HG03039 (cell line): ENCODE results near the gene PRDM11.
A peak's percentile ranks its signal among the peaks of the same experiment; 100 is the strongest.

Experiments used
- ATAC-seq: cut with Tn5 transposase; IDR thresholded peaks from one replicate; pipeline ENCODE4 v1.9.1; 2021; ENCODE audit warnings: mild to moderate bottlenecking, moderate library complexity; ENCODE audit not compliant: unreplicated experiment

PRDM11 gene

GRCh38 chr11:45141171-45141570 is 5.3 kb upstream of the PRDM11 start:
- ATAC-seq, result no peak

DNA sequence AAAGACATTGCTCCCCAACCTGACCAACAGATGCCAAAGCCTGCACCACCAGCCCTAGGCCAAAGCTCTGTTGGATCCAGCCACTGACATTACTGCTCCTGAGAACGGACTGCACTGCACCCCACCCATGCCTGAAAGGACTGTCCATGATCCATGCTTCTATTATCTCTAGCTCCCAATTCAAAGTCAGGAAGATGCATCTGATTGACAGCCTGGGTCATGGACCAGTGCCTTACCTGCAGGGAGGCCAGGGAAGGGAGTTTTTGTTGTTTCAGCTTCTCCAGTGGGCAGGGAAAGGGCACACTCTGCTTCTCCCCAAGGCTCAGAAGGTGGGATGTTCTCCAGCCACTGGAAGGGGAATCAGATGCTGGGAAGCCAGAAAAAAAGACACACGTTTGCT is 4.8 kb upstream of the PRDM11 start:
- no peak for ATAC-seq

DNA sequence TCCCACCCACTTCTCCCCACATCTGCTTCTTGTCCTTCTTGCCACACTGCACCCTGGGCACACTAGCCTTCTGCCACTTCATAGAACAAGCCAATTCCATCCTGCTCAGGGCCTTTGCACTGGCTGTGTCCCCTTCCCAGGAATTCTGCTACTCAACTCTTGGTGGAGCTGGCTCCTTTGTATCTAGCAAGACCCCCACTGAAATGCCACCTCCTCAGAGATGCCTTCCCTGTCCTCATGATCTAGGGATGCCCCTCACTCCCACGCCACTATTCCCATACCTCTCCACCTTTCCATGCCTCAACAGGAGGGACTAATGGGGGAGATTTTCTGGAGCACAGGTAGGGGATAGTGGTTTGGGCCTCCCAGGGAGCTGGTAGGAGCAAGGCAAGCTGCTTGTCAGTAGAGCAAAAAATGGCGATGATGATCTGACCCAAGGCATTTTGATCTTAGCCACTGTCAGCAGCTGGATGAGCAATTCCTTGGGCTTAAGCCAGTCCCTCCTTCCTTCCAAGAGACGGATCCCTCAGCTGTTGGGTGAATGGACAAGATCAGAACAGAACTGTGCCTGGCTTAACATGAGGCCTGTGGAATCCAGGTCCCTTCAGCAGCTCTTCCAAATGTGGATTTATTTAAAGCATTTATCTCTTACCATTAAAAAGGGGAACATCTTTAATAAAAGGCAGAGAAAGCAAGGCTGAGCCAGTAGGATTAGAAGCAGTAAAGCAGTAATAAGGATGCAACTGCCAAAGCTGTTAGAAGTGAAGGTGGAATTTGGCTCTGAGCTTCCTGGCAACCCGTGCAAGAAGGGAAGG is 4.0 kb upstream of the PRDM11 start:
- no peak for ATAC-seq

DNA sequence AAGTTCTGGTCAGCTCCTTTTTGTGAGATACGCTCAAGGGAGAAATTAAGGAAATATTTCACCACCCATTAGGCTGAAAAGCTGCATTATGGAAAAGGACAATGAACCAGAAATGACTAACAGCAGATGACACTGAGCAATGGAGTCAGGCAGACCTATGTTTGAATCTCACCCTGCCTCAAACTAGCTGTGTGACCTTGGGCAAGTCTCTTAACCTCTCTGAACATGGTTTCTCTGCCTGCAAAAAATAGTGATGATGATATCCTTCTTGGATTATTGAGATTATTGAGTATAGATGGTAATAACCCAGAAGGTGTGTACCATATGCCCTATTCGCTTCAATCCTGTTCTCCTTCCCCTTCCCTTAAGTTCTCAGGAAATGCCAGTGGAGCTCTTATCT is 2.9 kb upstream of the PRDM11 start:
- ATAC-seq, result no peak

GRCh38 chr11:45144126-45145082 is 2.0 kb upstream of the PRDM11 start:
- ATAC-seq, result no peak

DNA sequence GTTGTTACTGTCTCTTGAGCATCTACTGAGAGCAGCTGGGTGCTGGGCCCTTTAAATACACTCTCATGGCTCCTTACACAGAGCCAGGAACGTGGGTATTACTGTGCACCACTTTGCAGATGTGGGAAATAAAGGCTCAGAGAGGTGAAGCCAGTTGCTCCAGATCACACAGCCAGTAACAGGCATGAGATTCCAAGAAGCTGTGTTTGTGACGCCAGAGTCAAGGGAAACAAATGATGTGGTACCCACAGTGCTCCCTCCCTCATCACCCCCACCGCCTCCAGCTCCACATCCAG is 1.4 kb upstream of the PRDM11 start:
- ATAC-seq, result no peak

GRCh38 chr11:45145379-45146071 is 914 bp upstream of the PRDM11 start:
- ATAC-seq, result no peak

GRCh38 chr11:45147017-45147728 is 734 bp downstream of the PRDM11 start:
- ATAC-seq, result peak; percentile 96

DNA sequence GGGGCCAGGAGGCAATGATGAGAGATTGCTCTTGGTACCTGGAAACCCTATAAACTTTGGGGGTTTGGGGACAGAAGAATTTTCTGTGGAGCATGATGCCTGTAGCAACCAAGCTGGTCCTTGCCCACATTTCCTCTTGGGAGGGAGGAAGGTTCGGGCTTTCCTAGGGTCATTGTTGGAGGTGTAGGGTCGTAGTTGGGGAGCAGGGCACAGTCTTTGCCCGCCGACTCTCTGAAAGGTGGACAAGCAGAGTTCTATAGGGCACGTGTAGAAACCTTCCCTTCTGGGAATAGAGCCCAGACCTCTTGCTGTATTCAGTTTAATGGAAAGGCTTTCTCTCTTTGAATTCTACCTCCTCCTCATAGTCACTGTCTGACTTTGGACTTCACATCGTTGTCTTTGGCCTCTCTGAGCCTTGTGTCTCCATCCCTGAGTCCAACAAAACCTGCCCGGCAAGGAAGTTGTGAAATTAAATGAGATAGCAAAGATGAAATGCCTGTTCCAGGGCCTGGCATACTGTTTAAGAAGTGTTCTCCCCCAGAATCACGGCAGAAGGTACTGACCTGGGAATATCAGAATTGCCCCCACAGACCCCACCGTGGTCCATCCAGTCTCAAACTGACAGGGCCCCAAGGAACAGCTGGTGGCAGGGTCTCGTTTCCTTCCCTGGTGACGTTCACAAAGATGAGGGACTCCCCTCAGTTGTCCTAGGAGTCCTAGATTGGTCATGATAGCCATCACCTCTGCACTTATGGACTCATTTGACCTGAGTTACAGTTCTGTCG is 1.6 kb downstream of the PRDM11 start:
- no peak for ATAC-seq

GRCh38 chr11:45149483-45150056 is 3.1 kb downstream of the PRDM11 start:
- no peak for ATAC-seq

DNA sequence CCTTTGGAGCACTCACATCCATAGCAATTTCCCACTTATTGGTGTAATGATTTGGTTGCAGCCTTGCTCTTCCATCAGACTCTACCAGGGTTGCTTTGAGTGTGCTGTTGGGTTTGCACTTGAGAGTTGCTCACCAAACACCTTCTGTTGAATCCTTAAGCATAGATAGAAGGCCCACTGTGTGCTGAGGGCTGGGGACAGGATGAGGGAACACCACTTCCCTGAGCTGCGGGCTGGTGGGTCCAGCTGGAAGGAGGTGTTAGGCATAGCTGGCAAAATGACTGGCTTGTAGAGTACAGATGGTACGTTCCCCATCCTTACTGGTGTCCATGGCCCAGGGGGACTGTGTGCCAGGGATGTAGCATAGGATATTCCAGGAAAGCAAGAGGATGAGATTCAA is 3.9 kb downstream of the PRDM11 start:
- no peak for ATAC-seq

DNA sequence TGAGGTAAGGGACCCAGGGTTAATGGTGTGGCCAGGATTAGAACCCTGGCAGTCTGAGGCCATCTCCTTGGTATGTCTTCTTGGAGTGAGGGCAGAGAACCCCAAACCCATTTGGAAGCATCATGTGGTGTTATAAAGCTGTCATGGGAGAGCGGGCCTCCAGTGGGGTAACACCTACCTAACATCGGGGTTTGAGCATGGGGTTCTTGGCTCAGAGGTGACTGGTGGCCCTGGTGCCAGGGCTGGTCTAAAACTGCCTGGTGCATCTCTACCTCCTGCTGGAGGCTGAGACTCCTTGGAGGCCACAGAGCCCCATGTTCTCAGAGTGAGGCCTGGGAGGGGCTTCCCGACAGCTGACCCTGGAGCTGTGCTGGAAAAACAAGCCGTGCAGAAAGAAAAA is 4.5 kb downstream of the PRDM11 start:
- ATAC-seq, result no peak

DNA sequence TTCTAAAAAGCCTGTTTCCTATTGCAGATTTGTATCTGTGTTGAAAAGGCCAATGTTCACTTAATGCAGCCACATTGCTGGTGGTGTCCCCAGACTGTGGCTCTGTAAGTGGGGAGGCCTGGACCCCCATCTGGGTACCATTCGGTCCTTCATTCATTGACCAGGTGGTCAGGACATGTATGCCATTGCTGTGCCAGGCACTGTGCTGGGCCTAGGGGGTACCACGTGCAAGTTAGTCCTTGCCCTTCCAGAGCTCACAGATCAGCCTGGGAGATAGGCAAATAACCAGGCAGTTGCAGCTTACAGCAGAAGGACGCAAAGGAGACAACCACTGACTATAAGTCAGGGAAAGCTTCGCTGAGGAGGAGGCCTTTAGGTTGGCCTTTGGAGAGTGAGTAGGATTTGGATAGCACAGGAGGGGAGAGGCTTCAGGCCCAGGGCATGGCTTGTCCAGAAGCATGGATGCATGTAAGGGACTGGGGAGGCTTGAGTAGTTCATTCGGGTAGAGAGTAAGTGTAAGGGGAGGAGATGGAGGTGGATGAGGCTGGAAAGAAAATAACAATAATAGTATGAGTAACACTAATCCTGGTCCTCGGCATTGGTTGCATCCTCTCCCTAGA is 5.0 kb downstream of the PRDM11 start:
- ATAC-seq, result no peak

- ATAC-seq, result no peak
Measured at GRCh38 chr11:45152740-45153595, 6.5 kb downstream of the PRDM11 start.

- ATAC-seq, result no peak
Measured at GRCh38 chr11:45154276-45154675, 7.8 kb downstream of the PRDM11 start.

DNA sequence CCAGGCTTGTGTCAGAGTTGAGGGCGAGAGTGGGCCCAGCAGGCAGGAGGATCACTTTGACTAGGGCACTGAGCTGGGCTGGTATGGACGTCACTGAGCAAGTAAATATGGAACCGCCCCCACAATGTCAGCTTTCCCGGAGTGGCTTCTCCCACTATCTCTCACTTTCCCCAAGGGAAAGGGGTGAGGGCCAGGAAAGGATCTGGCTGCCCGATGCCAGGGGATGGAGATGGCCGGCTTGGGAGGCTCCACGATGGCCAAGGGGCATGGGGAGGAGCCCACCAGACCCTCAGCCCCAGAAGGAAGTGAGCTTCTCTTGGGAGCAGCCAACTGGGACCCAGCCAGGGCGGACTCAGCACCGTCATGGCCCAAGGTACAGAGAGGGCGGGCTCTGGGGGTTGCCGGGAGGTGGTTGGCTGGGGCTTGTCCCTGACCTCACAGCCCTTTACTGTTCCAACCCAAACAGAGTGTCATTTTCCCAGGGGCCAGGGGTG is 8.7 kb downstream of the PRDM11 start:
- no peak for ATAC-seq

GRCh38 chr11:45155627-45156180 is 9.3 kb downstream of the PRDM11 start:
- no peak for ATAC-seq

DNA sequence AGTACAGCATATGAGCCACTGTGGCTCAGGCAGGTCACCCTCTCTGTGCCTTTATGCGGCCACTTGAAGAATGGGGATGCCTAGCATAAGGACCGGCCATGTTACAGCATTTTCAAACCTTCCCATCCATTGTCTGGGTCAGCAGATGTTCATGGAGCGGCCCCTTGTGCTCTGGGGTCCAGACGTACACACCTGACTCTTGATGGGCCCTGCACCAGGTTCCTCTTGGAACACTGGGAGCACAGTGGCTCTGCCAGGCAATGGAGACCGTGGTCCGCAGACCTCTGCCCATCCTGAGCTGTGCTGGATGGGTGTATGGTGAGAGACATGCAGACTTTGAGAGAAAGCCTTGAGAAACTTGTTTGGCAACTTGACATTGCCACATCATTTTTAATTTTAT is 9.8 kb downstream of the PRDM11 start:
- no peak for ATAC-seq
